ENCODE data around the gene SMCO4.
A peak's percentile ranks its signal among the peaks of the same experiment; 100 is the strongest.

The SMCO4 gene

DNA sequence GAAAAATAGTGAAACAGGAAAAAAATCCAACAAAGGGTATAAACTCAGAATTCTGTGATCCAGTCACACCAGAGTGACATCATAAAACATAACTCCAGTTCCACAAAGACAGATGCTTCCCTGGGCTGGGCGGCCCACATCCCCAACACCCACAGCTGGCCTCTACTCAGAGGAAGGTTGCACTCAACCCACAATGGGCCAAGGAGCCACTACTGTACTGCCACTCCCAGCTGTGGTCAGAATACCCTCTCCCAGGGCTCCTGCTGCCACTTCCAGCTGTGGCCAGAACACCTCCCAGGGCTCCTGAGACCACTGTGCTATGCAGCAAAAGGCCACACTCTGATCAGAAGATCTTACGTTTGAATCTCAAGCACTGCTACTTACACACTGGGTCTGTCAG lies 18.3 kb downstream of the SMCO4 start:
- no peaks in the 10 kb centered on the region for H3K9me3 ChIP-seq
- no peaks in the 10 kb centered on the region for H3K27me3 ChIP-seq
- H3K4me3 ChIP-seq (ENCODE audit: low read depth, low read length) = no peak overlapping the region
- H3K4me1 ChIP-seq = peaks cover 78% of the 10 kb centered on the region
- DNase-seq = no peak
- TF ChIP-seq, protein P1, sequence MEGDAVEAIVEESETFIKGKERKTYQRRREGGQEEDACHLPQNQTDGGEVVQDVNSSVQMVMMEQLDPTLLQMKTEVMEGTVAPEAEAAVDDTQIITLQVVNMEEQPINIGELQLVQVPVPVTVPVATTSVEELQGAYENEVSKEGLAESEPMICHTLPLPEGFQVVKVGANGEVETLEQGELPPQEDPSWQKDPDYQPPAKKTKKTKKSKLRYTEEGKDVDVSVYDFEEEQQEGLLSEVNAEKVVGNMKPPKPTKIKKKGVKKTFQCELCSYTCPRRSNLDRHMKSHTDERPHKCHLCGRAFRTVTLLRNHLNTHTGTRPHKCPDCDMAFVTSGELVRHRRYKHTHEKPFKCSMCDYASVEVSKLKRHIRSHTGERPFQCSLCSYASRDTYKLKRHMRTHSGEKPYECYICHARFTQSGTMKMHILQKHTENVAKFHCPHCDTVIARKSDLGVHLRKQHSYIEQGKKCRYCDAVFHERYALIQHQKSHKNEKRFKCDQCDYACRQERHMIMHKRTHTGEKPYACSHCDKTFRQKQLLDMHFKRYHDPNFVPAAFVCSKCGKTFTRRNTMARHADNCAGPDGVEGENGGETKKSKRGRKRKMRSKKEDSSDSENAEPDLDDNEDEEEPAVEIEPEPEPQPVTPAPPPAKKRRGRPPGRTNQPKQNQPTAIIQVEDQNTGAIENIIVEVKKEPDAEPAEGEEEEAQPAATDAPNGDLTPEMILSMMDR (IDR thresholded peaks at IDR 0.05; ENCODE audit: low read depth, low read length) = no peak
- H3K36me3 ChIP-seq = peaks cover 15% of the 10 kb centered on the region

DNA sequence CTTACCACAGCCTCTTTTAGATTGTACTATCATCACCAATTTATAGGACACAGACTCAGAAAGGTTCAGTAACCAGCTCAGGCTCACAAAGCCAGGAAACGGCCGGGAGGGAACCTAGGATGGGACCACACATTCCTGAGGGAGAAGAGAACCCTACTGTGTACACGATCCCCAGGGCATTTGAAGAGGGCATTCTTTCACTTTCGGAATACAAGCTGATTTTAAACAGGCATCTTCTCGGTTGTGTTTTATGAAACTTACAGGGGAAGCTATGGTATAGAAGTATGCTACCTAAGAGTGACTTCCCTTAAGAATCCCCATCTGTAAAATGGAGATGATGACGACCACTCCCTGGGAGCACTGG lies 19.0 kb downstream of the SMCO4 start:
- Histone ChIP-seq H3K4me1 (peaks cover 78% of the 10 kb centered on the region), H3K4me3 (ENCODE audit: low read depth, low read length) (no peak overlapping the region), H3K36me3 (peaks cover 12% of the 10 kb centered on the region), H3K9me3 (no peaks in the 10 kb centered on the region), H3K27me3 (no peaks in the 10 kb centered on the region)
- DNase-seq = no peak
- TF ChIP-seq, protein P1 (IDR thresholded peaks at IDR 0.05; ENCODE audit: low read depth, low read length) = no peak

DNA sequence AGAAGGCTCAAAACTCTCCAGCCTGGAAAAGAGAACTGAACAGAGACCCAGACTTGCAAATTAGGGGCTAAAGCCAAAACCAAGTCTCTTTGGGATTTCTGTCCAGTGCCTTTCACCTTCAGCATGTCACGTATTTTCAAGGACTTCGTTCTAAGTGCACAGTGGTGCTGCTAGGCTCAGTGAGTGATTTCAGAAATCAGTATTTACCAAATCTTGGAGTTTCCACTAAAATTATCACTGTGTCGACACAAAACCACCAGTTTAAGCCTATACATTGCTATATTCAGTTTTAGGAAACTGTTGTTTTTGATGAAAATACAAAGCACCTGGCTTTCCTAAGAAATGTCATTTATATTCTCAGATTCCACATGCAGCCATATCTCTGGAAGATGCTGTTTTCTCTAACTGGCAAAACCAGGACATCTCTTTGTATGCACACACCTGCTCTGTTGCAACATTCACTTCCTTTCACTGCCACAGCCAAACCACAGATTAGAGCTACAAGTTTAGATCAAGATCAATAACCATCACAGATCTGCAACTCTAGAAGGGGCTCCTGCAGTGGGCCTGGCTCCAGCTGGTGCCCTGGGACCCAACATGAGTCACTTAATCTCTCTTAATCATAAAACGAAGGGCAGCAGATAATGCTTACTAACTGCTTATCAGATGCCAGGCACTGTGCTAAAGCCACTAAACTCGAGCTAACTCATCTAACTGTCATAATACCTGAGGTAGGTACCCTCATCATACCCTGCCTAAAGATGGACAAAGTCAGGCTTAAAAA lies 22.3 kb downstream of the SMCO4 start:
- Histone ChIP-seq H3K4me1 (peaks cover 83% of the 10 kb centered on the region), H3K36me3 (peaks cover 12% of the 10 kb centered on the region), H3K4me3 (ENCODE audit: low read depth, low read length) (no peak overlapping the region), H3K27me3 (no peaks in the 10 kb centered on the region), H3K9me3 (no peaks in the 10 kb centered on the region)
- TF ChIP-seq, protein P1 (IDR thresholded peaks at IDR 0.05; ENCODE audit: low read depth, low read length) = no peak
- peak; percentile 42 for DNase-seq

DNA sequence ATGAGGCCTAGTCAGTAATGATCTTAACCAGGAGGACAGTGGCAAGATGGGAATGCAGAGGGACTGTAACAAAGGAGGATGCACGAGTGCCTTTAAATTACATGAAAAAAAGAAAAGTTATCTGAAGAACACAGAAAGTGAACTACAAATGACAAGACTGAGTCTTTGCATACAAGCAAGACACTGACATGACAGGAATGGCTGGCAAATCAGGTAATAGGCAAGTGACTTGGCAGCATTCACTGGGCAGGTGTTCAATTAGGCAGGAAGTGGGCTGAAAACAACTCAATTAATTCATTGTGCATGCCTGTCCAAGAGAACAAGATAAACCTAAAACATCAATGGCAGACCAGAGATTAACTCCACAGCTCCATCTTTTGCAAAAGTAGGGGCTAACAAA lies 24.0 kb downstream of the SMCO4 start:
- DNase-seq = no peak
- Histone ChIP-seq H3K27me3 (no peaks in the 10 kb centered on the region), H3K9me3 (no peaks in the 10 kb centered on the region), H3K4me1 (peaks cover 82% of the 10 kb centered on the region), H3K36me3 (peaks cover 12% of the 10 kb centered on the region), H3K4me3 (ENCODE audit: low read depth, low read length) (no peak overlapping the region)
- TF ChIP-seq, protein P1 (IDR thresholded peaks at IDR 0.05; ENCODE audit: low read depth, low read length) = no peak

DNA sequence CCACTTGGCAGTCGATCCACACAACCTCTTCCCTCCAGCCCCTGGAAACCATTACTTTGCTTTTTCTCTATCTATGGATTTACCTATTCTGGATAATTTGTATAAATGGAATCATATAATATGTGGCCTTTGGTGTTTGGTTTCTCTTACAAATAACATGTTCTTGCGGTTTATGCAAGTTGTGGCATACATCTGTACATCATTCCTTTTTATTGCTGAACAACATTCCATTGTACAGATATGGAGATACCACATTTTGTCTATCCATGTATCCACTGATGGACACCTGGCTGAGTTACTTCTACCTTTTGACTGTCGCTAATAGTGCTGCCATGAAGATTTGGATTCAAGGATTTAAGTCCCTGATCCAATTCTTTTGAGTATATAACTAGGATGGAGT lies 25.1 kb downstream of the SMCO4 start:
- no peaks in the 10 kb centered on the region for H3K9me3 ChIP-seq
- H3K4me3 ChIP-seq (ENCODE audit: low read depth, low read length) = no peak overlapping the region
- H3K27me3 ChIP-seq = no peaks in the 10 kb centered on the region
- peaks cover 86% of the 10 kb centered on the region for H3K4me1 ChIP-seq
- no peak for DNase-seq
- H3K36me3 ChIP-seq = peaks cover 5% of the 10 kb centered on the region
- TF ChIP-seq, protein P1 (IDR thresholded peaks at IDR 0.05; ENCODE audit: low read depth, low read length) = no peak

DNA sequence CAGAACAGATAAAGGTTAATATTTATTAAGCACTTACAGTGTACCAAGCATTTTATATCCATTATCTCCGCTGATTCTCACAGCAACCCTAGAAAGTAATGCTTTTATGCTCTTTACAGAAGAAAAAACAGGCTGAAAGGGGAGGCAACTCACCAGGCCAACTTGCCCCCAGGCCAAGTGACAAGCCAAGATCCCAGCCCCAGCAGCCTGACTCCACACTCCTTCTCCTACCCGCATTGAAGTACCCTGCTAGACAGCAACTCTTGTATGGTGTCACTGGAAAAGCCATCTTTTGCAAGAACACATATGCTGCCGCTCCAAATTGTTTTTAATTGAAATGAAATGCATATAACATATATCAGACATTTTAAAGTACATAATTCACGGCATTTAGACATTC lies 25.6 kb downstream of the SMCO4 start:
- Histone ChIP-seq H3K9me3 (no peaks in the 10 kb centered on the region), H3K36me3 (peaks cover 5% of the 10 kb centered on the region), H3K4me1 (peaks cover 89% of the 10 kb centered on the region), H3K4me3 (ENCODE audit: low read depth, low read length) (peak overlapping the region; percentile 17), H3K27me3 (no peaks in the 10 kb centered on the region)
- DNase-seq = peak; percentile 75
- TF ChIP-seq, protein P1 (IDR thresholded peaks at IDR 0.05; ENCODE audit: low read depth, low read length) = no peak
